D721Med (cell line): Measurements from ENCODE around the gene NAT9.

Experiments used
- DNase-seq: peaks from one replicate; pipeline ENCODE4 v3.0.0; 2011; ENCODE audit warnings: low spot score; ENCODE audit not compliant: insufficient read length
- FAIRE-seq: peaks from 2 replicates; lab custom pipeline; 2011; peaks lifted over from hg19 to GRCh38; lab: Jason Lieb, UNC
- TF ChIP-seq, protein P1 (sequence below): IDR thresholded peaks from 2 replicates; pipeline ENCODE4 v1.5.1; 2012; ENCODE audit warnings: mild to moderate bottlenecking, control low read depth; ENCODE audit not compliant: insufficient read depth; ENCODE audit errors: missing control alignments

The NAT9 gene

DNA sequence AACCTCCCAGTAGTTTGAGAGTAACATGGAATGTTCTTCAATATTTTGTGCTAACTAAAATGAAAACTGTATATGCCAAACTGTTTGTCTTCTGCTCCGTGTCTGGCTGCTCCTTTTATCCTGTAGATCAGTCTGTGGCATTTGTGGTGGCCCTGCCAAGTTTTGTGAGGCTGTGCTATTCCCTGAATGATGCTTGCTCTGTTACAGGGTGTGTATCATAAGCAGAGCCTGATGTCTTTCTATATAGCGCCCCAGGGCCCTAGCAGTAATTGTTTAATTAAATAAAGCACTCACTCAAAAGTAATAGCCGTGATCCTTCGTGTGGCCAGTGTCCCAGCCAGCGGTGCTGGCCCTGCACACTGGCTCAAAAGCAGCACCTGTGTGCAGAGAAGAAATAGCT lies 27.8 kb upstream of the NAT9 start:
- TF ChIP-seq, protein P1, sequence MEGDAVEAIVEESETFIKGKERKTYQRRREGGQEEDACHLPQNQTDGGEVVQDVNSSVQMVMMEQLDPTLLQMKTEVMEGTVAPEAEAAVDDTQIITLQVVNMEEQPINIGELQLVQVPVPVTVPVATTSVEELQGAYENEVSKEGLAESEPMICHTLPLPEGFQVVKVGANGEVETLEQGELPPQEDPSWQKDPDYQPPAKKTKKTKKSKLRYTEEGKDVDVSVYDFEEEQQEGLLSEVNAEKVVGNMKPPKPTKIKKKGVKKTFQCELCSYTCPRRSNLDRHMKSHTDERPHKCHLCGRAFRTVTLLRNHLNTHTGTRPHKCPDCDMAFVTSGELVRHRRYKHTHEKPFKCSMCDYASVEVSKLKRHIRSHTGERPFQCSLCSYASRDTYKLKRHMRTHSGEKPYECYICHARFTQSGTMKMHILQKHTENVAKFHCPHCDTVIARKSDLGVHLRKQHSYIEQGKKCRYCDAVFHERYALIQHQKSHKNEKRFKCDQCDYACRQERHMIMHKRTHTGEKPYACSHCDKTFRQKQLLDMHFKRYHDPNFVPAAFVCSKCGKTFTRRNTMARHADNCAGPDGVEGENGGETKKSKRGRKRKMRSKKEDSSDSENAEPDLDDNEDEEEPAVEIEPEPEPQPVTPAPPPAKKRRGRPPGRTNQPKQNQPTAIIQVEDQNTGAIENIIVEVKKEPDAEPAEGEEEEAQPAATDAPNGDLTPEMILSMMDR = no peak
- FAIRE-seq (no peak), DNase-seq (no peak)

DNA sequence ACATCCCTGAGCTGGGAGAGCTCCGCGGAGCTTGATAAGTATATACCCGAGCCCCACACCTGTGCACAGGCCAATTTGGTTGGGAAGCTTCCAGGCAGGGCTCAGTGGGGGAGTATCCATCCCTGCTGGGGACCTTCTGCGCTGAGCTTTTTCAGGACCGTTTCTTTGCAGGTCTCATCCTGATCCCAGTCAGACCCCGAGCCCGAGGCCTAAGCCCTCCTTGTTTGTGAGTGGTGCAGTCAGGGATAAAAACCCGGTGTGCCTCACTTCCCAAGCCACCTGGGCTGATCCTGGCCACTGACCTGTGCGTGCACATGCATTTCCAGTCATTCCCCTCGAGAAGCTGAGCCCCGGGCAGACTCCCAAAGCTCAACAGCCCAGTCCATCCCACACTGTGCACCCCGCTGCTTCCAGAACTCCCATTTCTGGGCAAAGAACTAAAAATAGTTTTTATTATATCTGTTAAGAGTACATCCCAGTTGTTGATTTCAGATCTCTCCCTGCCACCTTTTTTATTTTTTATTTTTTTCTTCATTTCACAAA lies 27.3 kb upstream of the NAT9 start:
- TF ChIP-seq, protein P1 = no peak
- DNase-seq (no peak), FAIRE-seq (no peak)

DNA sequence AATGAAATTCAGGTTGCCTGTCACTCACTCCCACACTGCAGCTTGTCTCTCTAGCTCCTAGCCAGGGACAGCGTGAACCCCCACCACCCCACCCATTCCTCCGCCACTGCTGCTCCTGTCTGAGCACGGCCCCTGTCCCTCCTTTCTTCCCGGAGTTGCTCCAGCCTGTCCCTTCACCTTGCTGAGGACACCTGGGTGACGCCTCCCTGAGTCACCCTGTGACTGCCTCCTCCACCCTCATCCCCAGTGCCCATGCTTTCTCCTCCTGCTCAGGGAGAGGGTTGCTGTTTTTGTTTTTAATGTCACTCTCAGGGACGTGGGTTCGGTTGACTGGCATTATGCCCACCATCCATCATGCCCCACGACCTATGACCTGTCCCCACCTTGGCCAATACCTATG lies 25.8 kb upstream of the NAT9 start:
- FAIRE-seq (no peak), DNase-seq (no peak)
- TF ChIP-seq, protein P1 = no peak

DNA sequence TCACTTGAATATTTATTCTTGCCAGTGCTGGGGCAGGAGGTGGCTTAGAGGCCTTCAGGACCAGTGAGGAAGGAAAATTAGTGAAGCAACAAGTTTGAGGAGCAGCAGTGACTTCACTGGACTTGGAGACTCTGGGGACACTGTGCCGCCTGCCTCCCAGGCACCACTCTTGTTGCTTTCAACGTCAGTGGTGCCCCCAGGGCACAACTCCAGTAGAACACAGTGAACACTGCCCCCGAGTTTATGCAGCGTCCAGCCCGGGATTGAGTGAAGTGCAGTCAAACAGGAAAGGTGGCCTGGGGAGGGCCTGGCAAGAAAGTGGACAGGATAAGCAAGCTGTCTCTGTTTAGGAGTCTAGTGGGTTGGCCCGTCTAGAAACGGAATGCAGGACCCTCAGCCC lies 24.4 kb upstream of the NAT9 start:
- TF ChIP-seq, protein P1 = no peak
- FAIRE-seq = no peak
- no peak for DNase-seq

DNA sequence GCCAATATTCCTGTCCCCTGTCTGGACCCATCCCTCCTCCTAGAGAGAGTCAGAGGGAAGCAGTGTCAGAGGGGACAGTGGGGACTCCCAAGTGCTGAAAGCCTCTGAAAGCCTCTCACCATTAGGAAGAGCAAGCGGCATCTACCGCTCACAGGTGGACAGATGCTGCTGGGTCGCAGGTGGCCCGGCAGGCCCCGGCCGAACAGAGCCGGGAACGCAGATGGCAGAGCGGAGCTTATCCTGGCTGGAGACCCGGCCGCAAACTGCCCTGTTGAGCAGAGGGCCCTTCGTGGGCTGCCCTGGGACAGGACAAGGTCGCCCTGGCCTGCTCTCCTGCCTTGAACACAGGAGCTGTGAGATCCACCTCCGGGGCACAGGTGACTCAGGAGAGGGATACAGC lies 23.0 kb upstream of the NAT9 start:
- no peak for DNase-seq
- TF ChIP-seq, protein P1 = no peak
- FAIRE-seq = no peak

DNA sequence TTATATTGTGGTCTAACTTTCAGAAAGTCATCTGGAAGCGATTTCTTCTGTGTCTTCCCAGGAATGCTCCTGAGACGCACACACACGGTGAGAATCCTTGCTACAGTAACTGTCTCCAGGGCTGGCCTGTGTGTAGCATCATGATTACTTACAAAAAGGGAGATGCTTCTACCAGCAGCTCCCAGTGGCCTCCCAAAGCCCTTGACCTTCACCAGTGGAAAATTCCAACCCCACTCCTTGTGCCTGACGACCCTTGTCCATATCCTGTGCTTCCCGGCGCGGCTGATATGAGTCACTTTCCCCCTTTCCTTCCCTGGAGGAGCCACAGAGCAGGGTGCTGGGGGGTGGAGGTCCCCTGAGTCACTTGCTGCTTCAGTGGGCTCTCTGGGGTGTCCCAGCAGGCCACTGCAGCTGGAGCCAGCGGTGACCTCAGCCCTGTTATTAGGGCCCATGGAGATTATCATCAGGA lies 22.1 kb upstream of the NAT9 start:
- DNase-seq (no peak), FAIRE-seq (no peak)
- TF ChIP-seq, protein P1 = no peak

DNA sequence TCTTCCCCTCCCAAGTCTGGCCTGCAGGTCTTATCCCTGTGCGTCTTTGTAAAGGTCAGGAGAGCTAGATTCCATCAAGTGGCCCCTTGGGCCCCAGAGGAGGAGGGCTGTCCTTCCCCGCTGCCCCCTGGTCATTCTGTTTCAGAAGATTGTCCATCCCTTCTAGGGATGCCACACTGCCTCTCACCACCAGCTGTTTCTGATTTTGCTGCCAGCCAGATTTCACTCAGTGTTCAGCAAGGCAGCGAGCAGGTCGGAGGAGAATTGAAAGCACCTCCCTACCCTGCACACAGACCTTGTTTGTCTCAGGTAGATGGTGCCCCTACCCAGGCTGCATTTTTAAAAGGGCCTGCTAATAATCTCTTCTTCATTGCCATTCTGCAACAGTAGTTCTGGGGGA lies 21.7 kb upstream of the NAT9 start:
- TF ChIP-seq, protein P1 = no peak
- no peak for DNase-seq

More for the DNA sequence above, 21.7 kb upstream of the NAT9 start:
- no peak for FAIRE-seq
